Hematopoietic multipotent progenitor cell treated with erythropoietin and hydrocortisone succinate and interleukin-3 and kit ligand, for 15 days (in vitro differentiated cells): ENCODE measurements around the gene GSTT4.
"Not testable (repeated sequence)": the region's sequence is repeated elsewhere in the genome, so short reads cannot be mapped to it uniquely, and the experiment has no call there.

ENCODE experiments used
- DNase-seq: peaks from one replicate; pipeline ENCODE4 v3.0.0-alpha.2; 2015; ENCODE audit warnings: low spot score

GSTT4 gene

DNA sequence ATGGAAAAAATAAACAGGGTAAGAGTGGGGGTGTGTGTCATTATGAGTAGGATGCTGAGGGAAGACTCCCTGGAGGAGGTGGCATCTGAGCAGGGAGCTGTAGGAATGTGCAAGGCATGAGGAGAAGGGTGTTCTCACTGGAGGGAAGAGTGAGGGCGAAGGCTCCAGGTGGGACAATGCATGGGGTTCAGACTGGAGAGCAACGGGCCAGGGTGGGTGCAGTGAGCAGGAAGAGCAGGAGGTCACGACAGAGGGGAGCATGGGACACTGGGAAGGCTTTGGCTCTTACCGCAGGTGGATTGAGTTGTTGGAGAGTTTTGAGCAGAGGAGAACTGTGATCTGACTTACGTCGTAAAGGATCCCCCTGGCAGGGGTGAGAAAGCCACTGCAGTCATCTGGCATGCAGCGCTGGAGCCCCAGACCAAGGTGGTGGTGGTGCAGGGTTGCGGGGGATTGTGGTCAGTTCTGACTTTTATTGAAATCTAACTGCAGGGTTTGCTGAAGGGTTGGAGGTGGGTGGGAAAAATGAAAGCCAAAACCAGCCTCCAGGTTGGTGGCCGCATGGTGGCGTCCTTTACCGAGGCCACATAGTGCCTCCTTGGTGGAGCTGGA is 52.4 kb downstream of the GSTT4 start:
- not testable (repeated sequence) for DNase-seq

DNA sequence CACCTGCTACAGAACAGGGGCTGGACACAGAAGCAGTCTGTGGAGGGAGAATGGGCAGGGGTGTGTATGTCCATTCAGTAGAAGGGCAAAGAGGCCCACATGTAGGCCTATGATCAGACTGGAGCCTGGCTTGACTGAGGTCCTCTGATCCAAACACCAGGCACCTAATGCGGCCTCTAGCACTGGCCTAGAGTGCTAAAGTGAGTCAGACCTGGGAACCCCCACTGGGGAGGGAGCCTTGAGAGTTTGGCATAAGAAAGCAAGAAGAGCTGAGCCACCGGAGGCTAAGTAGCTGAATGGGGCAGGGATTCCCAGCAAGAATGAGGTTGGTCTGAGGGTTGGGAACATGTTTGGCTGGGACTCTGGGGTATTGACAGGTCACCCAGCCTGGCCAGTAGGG is 53.9 kb downstream of the GSTT4 start:
- not testable (repeated sequence) for DNase-seq

DNA sequence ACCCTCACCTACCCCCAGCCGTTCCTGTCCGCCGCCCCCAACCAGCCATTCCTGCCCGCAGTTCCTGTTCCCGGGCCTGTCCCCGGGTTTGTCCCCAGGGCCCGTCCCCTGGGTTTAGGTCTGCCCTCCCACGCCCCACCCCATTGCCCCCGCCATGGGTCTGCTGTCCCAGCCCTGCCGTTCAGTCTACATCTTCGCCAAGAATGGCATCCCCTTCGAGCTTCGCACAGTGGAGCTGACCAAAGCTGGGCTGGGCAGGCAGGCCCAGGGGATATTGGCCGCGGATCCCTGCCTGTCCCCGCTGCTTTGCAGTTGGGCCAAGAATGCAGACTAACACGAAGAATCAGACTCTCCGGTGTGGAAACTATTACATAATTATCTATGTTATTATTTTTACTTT is 55.5 kb downstream of the GSTT4 start:
- DNase-seq = not testable (repeated sequence)
